Liver (tissue), 3 donors: Measurements from ENCODE around the gene SEMA6D.

Experiments
- CTCF ChIP-seq: fragments of 150-350 bp; IDR thresholded peaks from 2 replicates; pipeline ENCODE4 v1.5.1; 2017; ENCODE audit warnings: improper control_type of control experiment, low read depth, low read length; ENCODE audit not compliant: missing input control
- FOXA1 ChIP-seq: IDR thresholded peaks from 2 replicates; pipeline ENCODE4 v1.6.1; 2016; ENCODE audit warnings: antibody characterized with exemption
- HNF4A ChIP-seq, 2 donors: conservative IDR thresholded peaks; 2 replicates each; pipeline ENCODE4 v1.6.1; 2016; ENCODE audit warnings: antibody characterized with exemption in 2 of 2, mild to moderate bottlenecking in 2 of 2
- RAD21 ChIP-seq, 2 donors: IDR thresholded peaks; 2 replicates each; pipeline ENCODE4 v1.6.1; 2016; ENCODE audit warnings: antibody characterized with exemption in 2 of 2, mild to moderate bottlenecking in 2 of 2
- TAF1 ChIP-seq: conservative IDR thresholded peaks from 2 replicates; pipeline ENCODE4 v1.6.1; 2016; ENCODE audit warnings: antibody characterized with exemption, mild to moderate bottlenecking
- YY1 ChIP-seq: IDR thresholded peaks from 2 replicates; pipeline ENCODE4 v1.6.1; 2016; ENCODE audit warnings: antibody characterized with exemption, mild to moderate bottlenecking
- donor health status: healthy.
- donor health status: healthy.

- TF ChIP-seq YY1: no peak
- TF ChIP-seq HNF4A (conservative IDR thresholded peaks at IDR 0.05): no peak
- TF ChIP-seq TAF1: no peak
- TF ChIP-seq CTCF: no peak
- TF ChIP-seq FOXA1: no peak
- TF ChIP-seq RAD21 (IDR thresholded peaks at IDR 0.05): no peak
Measured at GRCh38 chr15:47767035-47767434, 49.7 kb downstream of the SEMA6D start.
